Astrocyte of the cerebellum (primary cell): Measurements from ENCODE around the gene GPR15.

Experiments used
- DNase-seq: peaks from one replicate; pipeline ENCODE4 v3.0.0-alpha.2; 2011; ENCODE audit warnings: low read depth
- H3K4me3 ChIP-seq: 2 replicates; pipeline ENCODE4 v1.5.1; 2011; ENCODE audit warnings: mild to moderate bottlenecking, low read depth, low read length, moderate library complexity
- CTCF ChIP-seq: IDR thresholded peaks from 2 replicates; pipeline ENCODE4 v1.5.1; 2012; ENCODE audit warnings: low read length, low read depth, moderate library complexity, mild to moderate bottlenecking; ENCODE audit errors: missing control alignments
- in situ Hi-C: cut with HindIII; loops from 2 replicates; pipeline ENCODE4 v1.10.0; 2017; ENCODE audit warnings: low sequenced_read_pairs

GPR15 gene

GRCh38 chr3:98560911-98561310 is 29.1 kb downstream of the GPR15 start:
- H3K4me3 ChIP-seq = no peak overlapping the region
- DNase-seq = no peak
- no peak for TF ChIP-seq CTCF
- in situ Hi-C loops = no loop called here

- TF ChIP-seq CTCF = no peak
- in situ Hi-C loops = no loop called here
- no peak for DNase-seq
- H3K4me3 ChIP-seq = no peak overlapping the region
Observed at GRCh38 chr3:98561727-98562521, 30.1 kb downstream of the GPR15 start.

GRCh38 chr3:98563661-98564281 is 32.0 kb downstream of the GPR15 start:
- TF ChIP-seq CTCF = no peak
- in situ Hi-C loops = no loop called here
- DNase-seq = peak; percentile 38
- H3K4me3 ChIP-seq = no peak overlapping the region

GRCh38 chr3:98564282-98565005 is 32.7 kb downstream of the GPR15 start:
- in situ Hi-C loops = no loop called here
- no peak for DNase-seq
- H3K4me3 ChIP-seq = no peak overlapping the region
- no peak for TF ChIP-seq CTCF

- in situ Hi-C loops = no loop called here
- no peak for TF ChIP-seq CTCF
- no peak overlapping the region for H3K4me3 ChIP-seq
- DNase-seq = no peak
Observed at GRCh38 chr3:98565237-98565643, 33.5 kb downstream of the GPR15 start.

- no peak for TF ChIP-seq CTCF
- H3K4me3 ChIP-seq = no peak overlapping the region
- in situ Hi-C loops = no loop called here
- no peak for DNase-seq
Observed at GRCh38 chr3:98565843-98566242, 34.1 kb downstream of the GPR15 start.
